Measurements from ENCODE around the gene EP400.

The EP400 gene

GRCh38 chr12:132115500-132115899 is 165.8 kb downstream of the EP400 start:
- no peak for TF ChIP-seq CTCF (IDR thresholded peaks at IDR 0.05; ENCODE audit: low read depth, low read length)
- Histone ChIP-seq H3K27ac (no peak overlapping the region), H3K4me3 (ENCODE audit: low read depth, low read length) (no peak overlapping the region), H3K36me3 (peaks cover 25% of the 10 kb centered on the region), H3K27me3 (ENCODE audit: insufficient read depth, low read depth, severe bottlenecking) (no peaks in the 10 kb centered on the region), H3K9me3 (ENCODE audit: severe bottlenecking) (no peaks in the 10 kb centered on the region)
- DNase-seq, result no peak

- Histone ChIP-seq H3K27ac (no peak overlapping the region), H3K27me3 (ENCODE audit: insufficient read depth, low read depth, severe bottlenecking) (no peaks in the 10 kb centered on the region), H3K9me3 (ENCODE audit: severe bottlenecking) (no peaks in the 10 kb centered on the region), H3K4me3 (ENCODE audit: low read depth, low read length) (no peak overlapping the region), H3K36me3 (peaks cover 23% of the 10 kb centered on the region)
- DNase-seq, result no peak
- no peak for TF ChIP-seq CTCF (IDR thresholded peaks at IDR 0.05; ENCODE audit: low read depth, low read length)
These were observed 167.2 kb downstream of the EP400 start for GRCh38 chr12:132116709-132117557.

GRCh38 chr12:132117558-132117875 is 167.8 kb downstream of the EP400 start:
- no peaks in the 10 kb centered on the region for H3K9me3 ChIP-seq (ENCODE audit: severe bottlenecking)
- no peak for TF ChIP-seq CTCF (IDR thresholded peaks at IDR 0.05; ENCODE audit: low read depth, low read length)
- H3K27me3 ChIP-seq (ENCODE audit: insufficient read depth, low read depth, severe bottlenecking), result no peaks in the 10 kb centered on the region
- H3K4me3 ChIP-seq (ENCODE audit: low read depth, low read length), result no peak overlapping the region
- no peak overlapping the region for H3K27ac ChIP-seq
- H3K36me3 ChIP-seq, result peaks cover 26% of the 10 kb centered on the region
- DNase-seq, result peak; percentile 45

GRCh38 chr12:132118876-132119275 is 169.1 kb downstream of the EP400 start:
- no peaks in the 10 kb centered on the region for H3K27me3 ChIP-seq (ENCODE audit: insufficient read depth, low read depth, severe bottlenecking)
- TF ChIP-seq CTCF (IDR thresholded peaks at IDR 0.05; ENCODE audit: low read depth, low read length), result no peak
- H3K36me3 ChIP-seq, result peaks cover 21% of the 10 kb centered on the region
- DNase-seq, result no peak
- H3K27ac ChIP-seq, result no peak overlapping the region
- H3K9me3 ChIP-seq (ENCODE audit: severe bottlenecking), result no peaks in the 10 kb centered on the region
- no peak overlapping the region for H3K4me3 ChIP-seq (ENCODE audit: low read depth, low read length)

- DNase-seq, result no peak
- TF ChIP-seq CTCF (IDR thresholded peaks at IDR 0.05; ENCODE audit: low read depth, low read length), result no peak
- Histone ChIP-seq H3K27ac (no peak overlapping the region), H3K27me3 (ENCODE audit: insufficient read depth, low read depth, severe bottlenecking) (no peaks in the 10 kb centered on the region), H3K36me3 (peaks cover 21% of the 10 kb centered on the region), H3K4me3 (ENCODE audit: low read depth, low read length) (no peak overlapping the region), H3K9me3 (ENCODE audit: severe bottlenecking) (no peaks in the 10 kb centered on the region)
These were observed 171.5 kb downstream of the EP400 start for GRCh38 chr12:132121283-132121682.
